Measurements from ENCODE around the gene IL22RA2.
A peak's percentile ranks its signal among the peaks of the same experiment; 100 is the strongest.

Gene IL22RA2

GRCh38 chr6:137166247-137167098, 7.0 kb downstream of the IL22RA2 start:
- DNase-seq: no peak

DNA sequence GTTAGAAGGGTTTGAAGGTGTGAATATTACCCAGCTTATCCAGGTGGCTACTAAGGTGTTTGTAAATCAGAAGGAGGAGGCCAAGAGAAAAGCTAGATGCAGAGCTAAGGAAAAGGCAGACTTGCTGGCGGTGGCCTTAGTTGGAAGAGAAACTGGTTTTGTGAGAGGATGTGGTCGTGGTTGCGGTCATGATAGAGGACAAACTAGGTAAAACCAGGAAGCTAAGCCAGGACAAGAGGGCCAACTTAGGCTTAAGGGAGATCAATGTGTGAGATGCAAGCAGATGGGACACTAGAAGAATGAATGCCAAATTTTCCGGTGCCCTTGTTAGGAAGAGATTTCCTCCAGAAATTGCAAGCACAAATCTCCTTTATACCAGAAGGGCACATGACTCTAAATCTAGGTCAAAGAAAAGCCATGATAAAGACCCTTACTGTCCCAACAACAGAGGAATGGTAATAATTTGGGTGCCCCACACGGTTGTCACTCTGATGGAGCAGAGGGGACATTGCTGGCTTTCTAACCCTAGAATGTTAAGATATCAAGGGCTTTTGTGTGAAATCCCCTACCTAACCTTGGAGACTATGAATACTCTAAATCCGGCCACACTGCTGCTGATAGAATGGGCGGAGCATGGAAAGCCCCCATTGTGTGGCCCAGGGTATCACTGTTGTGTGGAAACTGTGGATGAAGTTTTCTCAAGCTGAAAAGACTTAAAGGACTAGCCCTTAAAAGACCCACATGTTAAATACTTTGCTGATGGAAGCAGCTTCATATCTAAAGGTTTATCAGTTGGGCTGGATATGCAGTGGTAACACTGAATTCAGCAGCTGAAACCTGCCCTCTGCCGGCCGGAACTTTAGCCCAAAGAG, 7.8 kb downstream of the IL22RA2 start:
- peak; percentile 37 for DNase-seq

DNA sequence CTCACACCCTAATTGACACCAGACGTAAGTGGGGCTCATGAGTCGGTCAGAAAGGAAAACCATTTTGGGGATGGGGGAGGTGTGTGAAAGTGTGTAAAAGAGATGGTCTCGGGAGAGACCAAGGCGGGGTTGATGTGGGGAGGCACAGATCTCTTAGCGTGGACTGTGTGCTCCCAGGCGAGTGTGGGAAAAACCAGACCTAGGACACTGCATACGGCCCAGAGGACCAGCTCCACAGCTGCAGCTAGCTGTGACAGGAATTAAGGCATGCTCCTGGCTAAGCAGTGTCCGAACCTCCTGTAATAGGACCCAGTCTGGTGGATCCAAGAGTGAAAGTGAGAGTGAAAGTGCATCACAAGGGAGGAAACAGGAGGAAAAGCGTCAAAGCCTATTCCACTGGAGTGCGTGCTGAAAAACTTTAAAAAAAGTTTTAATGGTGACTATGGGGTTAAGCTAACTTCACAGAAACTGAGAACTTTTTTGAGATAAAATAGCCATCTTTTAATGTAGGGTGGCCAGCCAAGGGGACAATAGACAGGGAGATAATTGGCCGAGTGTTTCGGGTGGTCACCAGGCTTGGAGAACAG, 9.6 kb downstream of the IL22RA2 start:
- DNase-seq: no peak

DNA sequence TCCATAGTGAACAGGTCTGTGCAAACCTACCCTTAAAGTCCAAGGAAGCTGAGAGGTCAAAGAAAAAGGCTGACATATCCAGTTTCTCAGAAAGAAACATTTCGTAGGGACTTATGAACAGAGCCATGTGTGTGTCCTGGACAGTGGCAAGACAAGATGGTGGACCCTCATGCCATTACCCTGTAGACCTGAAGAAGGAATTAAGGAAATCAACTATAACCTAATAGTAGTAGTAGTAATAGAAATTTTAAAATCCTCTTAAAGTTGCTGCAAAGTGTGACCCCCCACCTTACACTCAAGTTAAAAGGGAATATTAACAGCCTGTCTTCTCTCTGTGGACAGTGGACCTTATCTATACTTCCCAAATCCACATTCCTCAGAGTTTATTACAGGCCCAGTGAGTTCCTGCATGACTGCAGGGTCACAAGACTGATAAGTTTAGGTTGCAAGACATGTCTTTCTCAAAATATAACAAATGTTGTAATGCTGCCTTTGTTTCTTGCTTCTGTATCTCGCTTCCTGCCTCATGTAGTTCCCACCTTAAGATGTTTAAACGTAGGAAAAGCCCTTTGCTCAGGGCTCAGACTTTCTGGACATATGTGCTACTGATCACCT, 10.6 kb downstream of the IL22RA2 start:
- no peak for DNase-seq

DNA sequence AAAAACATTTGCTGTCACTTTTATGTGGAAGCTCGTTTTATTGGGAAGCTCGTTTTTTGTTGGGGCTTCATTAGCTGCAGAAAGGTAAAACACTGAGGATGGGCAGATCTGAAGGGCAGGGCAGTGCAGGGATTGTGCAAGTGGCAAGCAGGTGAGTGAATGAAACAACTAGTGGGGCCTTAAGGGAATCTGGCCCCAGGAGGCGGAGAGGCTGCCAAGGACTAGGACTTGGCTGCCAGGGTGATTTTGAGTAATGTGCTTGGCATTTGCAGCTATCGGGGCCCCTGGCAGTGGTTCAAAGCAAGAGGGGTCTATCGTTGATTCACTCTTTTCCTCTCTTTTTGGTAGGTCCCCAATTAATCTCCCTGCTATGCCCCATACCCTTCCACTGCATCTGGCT, 11.5 kb downstream of the IL22RA2 start:
- DNase-seq: no peak

GRCh38 chr6:137160763-137161162, 12.7 kb downstream of the IL22RA2 start:
- DNase-seq: no peak

- DNase-seq: no peak
Measured at GRCh38 chr6:137159912-137160311, 13.5 kb downstream of the IL22RA2 start.

DNA sequence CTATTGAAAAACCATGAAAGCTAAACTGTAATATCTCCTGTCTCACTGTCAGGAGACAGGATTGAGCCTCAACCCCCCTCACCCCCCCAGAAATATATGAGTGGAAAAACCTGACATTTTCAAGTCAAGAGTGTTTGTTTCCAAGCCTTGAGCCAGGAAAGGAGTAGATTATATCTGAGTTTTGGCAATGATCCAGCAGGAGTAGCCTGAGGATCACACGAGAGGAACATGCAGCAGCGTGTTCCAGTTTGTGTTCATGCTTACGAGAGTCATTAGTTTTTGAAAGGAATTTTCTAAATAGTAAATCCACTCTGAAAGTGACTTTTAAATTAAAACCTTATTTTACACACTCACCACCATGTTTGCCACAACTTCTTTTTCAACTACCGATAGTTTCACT, 15.8 kb downstream of the IL22RA2 start:
- no peak for DNase-seq

GRCh38 chr6:137156650-137157049, 16.8 kb downstream of the IL22RA2 start:
- no peak for DNase-seq

- DNase-seq: no peak
Measured at GRCh38 chr6:137155830-137156229, 17.6 kb downstream of the IL22RA2 start.

- DNase-seq: no peak
Measured at GRCh38 chr6:137150072-137150471, 23.4 kb downstream of the IL22RA2 start.

- DNase-seq: no peak
Measured at GRCh38 chr6:137149035-137149393, 24.4 kb downstream of the IL22RA2 start.

DNA sequence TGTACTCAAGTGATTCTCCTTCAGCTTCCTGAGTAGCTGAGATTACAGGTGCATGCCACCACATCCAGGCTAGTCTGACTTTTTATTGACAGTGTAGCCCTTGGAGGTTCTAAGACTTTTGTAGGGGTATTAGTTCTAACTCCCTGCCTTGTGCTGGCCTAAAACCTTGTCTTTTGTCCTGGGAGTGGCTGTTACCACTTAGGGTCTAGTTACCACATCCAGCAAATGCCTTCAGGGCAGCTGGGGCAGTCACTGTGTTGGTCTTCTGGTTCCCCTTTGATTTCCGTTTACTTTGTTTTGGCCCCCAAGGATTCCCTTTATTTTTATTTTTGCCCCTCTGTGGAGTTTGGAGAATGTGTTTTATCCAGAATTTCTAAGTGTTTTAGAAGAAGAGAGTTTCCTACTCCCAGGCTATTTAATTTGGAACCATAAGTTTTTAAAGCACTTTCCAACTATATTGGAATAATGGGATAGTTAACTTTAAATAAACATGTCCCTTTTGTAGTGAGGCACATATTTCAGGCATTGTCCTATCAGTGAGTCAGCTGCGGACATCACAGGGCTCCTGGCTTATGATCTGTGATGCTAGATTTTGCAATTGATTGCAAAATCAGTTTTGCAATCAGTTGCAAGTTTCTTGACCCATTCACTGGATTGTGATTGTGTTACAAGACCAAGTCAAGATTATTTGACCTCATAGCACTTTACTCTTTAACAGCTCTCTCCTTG, 25.0 kb downstream of the IL22RA2 start:
- no peak for DNase-seq

DNA sequence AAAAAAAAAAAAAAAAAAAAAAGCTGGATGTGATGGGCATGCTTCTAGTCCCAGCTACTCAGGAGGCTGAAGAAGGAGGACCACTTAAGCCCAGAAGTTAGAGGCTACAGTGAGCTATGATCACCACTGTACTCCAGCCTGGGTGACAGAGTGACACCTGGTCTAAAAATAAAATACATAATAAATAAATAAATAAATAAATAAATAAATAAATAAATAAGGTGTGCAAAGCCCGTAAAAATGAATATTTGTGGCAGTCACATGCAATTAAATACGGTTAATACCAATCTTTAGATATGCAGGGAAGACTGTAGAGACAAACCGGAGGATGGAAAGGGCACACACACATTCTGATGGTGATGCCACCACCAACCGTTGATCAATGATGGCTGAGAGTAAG, 26.2 kb downstream of the IL22RA2 start:
- DNase-seq: no peak

DNA sequence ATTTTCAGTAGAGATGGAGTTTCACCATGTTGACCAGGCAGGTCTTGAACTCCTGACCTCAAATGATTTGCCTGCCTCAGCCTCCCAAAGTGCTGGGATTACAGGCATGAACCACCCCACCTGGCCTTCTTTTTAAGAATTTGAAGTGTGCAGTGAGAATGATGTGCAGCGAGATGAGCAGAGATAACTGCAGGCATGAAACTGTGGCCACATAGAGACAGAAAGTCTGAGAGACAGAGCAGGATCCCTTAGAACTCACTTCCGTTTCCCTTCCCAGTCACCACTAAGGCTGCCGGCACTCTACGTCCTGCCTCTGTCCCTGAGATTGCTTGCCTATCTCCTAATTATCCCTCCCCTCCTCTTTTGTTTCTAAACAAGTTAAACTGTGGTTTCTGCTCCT, 27.2 kb downstream of the IL22RA2 start:
- DNase-seq: no peak

DNA sequence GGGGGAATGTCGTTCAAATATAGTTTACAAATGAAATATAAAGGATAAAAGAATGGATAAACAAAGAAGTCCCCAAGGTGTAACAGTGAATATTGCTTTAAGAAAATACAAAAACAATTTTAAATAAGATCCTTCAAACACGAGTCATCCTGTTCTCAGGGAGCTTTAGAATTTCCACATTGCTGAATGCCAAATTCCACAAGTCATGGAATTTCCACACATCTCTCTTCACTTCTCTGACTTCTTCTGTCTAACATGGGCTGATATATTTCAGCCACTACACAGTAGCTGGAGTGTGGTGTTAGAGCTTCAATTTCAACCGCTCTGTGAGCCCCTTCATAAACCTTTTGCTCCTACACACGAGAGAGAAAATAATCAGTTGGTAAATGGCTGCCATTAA, 28.0 kb downstream of the IL22RA2 start:
- no peak for DNase-seq

GRCh38 chr6:137136065-137136464, 37.4 kb downstream of the IL22RA2 start:
- no peak for DNase-seq

GRCh38 chr6:137134483-137134882, 39.0 kb downstream of the IL22RA2 start:
- no peak for DNase-seq

DNA sequence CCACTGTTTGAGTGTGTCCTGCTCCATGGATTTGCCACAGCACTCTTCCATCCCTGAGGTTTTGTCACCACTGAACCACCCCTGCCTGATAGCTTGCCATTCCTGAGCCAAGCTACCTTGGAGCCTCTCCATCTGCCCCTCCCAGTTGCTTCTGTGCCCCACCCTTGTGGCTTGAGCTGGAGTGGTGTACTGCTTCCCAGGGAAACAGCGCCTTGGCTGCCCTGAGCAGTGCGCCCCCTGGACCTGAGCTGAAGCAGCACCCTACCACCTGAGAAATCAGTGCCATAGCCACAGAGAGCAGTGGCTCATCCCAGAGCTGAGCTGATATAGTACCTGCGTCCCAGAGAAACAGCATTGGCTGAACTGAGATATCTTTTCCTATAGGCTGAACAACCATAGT, 40.3 kb downstream of the IL22RA2 start:
- no peak for DNase-seq

DNA sequence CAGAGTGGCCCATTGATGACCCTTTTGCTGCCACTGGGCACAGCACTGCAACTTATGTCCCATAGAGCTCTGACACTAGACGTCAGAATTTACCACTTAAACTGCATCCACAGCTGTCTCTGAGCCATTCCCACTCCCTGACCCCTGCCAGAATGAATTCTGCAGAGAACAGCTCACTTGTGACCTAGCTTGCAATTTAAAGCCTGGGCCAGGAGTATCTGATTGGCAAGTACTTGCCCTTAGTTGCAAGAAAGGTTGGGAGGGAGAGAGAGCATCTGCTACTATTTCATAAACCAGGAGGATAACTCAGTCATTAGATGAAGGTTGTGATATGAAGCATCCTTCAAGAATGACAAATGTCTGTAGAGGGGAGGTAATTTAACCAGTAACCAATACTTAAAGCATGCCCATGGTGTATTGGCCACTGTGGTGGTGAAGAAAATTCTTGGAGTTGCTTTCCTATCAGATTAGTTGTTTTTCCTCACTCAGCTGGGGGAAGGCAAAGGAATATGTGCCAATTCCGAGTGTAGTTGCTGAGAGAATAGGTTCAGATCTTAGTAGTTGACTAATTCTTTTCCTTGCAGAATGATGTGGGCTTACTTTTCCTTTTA, 46.5 kb downstream of the IL22RA2 start:
- no peak for DNase-seq

- no peak for DNase-seq
Measured at GRCh38 chr6:137123078-137123477, 50.4 kb downstream of the IL22RA2 start.

GRCh38 chr6:137122612-137123011, 50.8 kb downstream of the IL22RA2 start:
- DNase-seq: no peak

Data from activated T-cell treated with anti-CD3 and anti-CD28 coated beads, Interleukin-2, amount 50 U/mL, for 1 hour (primary cell).